Lower leg skin (tissue), 3 donors: ENCODE data around the gene HINFP.

ENCODE experiments used
- CTCF ChIP-seq, 3 donors: fragments of 450-650 bp; IDR thresholded peaks; one replicate each; pipeline ENCODE4 v1.5.1; 2016; ENCODE audit warnings: antibody characterized with exemption in 3 of 3, mild to moderate bottlenecking in 3 of 3, moderate library complexity in 2 of 3
- POLR2A ChIP-seq, 2 donors: fragments of 450-650 bp; IDR thresholded peaks; one replicate each; pipeline ENCODE4 v1.6.1; 2016 to 2017; ENCODE audit warnings: antibody characterized with exemption in 2 of 2, mild to moderate bottlenecking in 1 of 2, moderate library complexity in 1 of 2

DNA sequence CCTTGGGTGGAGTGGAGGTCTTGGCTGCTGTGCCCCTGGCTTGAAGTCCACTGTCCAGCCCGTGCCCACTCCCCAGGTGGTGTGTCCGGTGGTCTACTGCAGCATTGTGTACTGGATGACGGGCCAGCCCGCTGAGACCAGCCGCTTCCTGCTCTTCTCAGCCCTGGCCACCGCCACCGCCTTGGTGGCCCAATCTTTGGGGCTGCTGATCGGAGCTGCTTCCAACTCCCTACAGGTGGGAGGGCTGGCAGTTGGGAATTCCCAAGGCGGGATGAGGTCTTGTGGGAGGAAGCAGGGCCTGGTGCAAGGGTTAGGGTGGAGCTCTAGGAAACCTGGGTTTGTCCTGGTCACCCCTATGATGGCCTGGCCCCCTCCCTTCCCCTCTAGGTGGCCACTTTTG lies 38.8 kb downstream of the HINFP start:
- no peak for TF ChIP-seq POLR2A (IDR thresholded peaks at IDR 0.05)
- no peak for TF ChIP-seq CTCF (IDR thresholded peaks at IDR 0.05)
